Activated CD4-positive, alpha-beta T cell treated with anti-CD3 and anti-CD28 coated beads, Interleukin-2, amount 50 U/mL, for 4 hours (primary cell): ENCODE measurements around the gene SPATA24.
"Not testable (repeated sequence)": the region's sequence is repeated elsewhere in the genome, so short reads cannot be mapped to it uniquely, and the experiment has no call there.

ENCODE experiments used
- DNase-seq, 2 experiments: peaks; one replicate each; pipeline ENCODE4 v3.0.0-alpha.2; 2020

The SPATA24 gene

GRCh38 chr5:139382807-139383206, 21.1 kb downstream of the SPATA24 start:
- DNase-seq: no peak

GRCh38 chr5:139381837-139382761, 21.8 kb downstream of the SPATA24 start:
- DNase-seq: no peak

GRCh38 chr5:139379626-139380449, 24.1 kb downstream of the SPATA24 start:
- DNase-seq: no peak

GRCh38 chr5:139378941-139379361, 24.9 kb downstream of the SPATA24 start:
- DNase-seq: no peak

GRCh38 chr5:139378101-139378825, 25.6 kb downstream of the SPATA24 start:
- DNase-seq: no peak

GRCh38 chr5:139377226-139377625, 26.7 kb downstream of the SPATA24 start:
- DNase-seq: no peak

GRCh38 chr5:139376364-139376763, 27.5 kb downstream of the SPATA24 start:
- no peak for DNase-seq

GRCh38 chr5:139374909-139375308, 29.0 kb downstream of the SPATA24 start:
- DNase-seq: no peak

- DNase-seq: no peak
Measured at GRCh38 chr5:139371482-139372435, 32.1 kb downstream of the SPATA24 start.

- no peak for DNase-seq
Measured at GRCh38 chr5:139369181-139369580, 34.7 kb downstream of the SPATA24 start.

GRCh38 chr5:139368613-139369012, 35.3 kb downstream of the SPATA24 start:
- DNase-seq: no peak

GRCh38 chr5:139364466-139364865, 39.4 kb downstream of the SPATA24 start:
- DNase-seq: no peak

GRCh38 chr5:139363937-139364336, 40.0 kb downstream of the SPATA24 start:
- no peak for DNase-seq

GRCh38 chr5:139361835-139362429, 42.0 kb downstream of the SPATA24 start:
- DNase-seq: no peak

GRCh38 chr5:139360384-139360783, 43.5 kb downstream of the SPATA24 start:
- no peak for DNase-seq

GRCh38 chr5:139358064-139358463, 45.8 kb downstream of the SPATA24 start:
- DNase-seq: no peak

- DNase-seq: not testable (repeated sequence)
Measured at GRCh38 chr5:139355900-139356299, 48.0 kb downstream of the SPATA24 start.

GRCh38 chr5:139354186-139354585, 49.7 kb downstream of the SPATA24 start:
- no peak for DNase-seq

- not testable (repeated sequence) for DNase-seq
Measured at GRCh38 chr5:139347863-139348262, 56.0 kb downstream of the SPATA24 start.
